HG02840 (cell line): ENCODE results near the gene SERPINB7.

Source experiments
- ATAC-seq: cut with Tn5 transposase; IDR thresholded peaks from one replicate; pipeline ENCODE4 v1.9.1; 2021; ENCODE audit warnings: mild to moderate bottlenecking, moderate library complexity, moderate number of reproducible peaks; ENCODE audit not compliant: unreplicated experiment, low FRiP score

SERPINB7 gene

GRCh38 chr18:63787673-63788072 is 12.5 kb downstream of the SERPINB7 start:
- no peak for ATAC-seq

- no peak for ATAC-seq
These were observed 13.4 kb downstream of the SERPINB7 start for GRCh38 chr18:63788447-63789096.

- no peak for ATAC-seq
These were observed 14.1 kb downstream of the SERPINB7 start for GRCh38 chr18:63789327-63789726.

- ATAC-seq = no peak
These were observed 20.4 kb downstream of the SERPINB7 start for GRCh38 chr18:63795606-63796005.

GRCh38 chr18:63799189-63799588 is 24.0 kb downstream of the SERPINB7 start:
- no peak for ATAC-seq

GRCh38 chr18:63801343-63801742 is 26.1 kb downstream of the SERPINB7 start:
- no peak for ATAC-seq

- ATAC-seq = no peak
These were observed 32.9 kb downstream of the SERPINB7 start for GRCh38 chr18:63808125-63808524.

GRCh38 chr18:63817441-63818051 is 42.3 kb downstream of the SERPINB7 start:
- no peak for ATAC-seq

GRCh38 chr18:63818212-63818611 is 43.0 kb downstream of the SERPINB7 start:
- ATAC-seq = no peak

GRCh38 chr18:63819786-63820185 is 44.6 kb downstream of the SERPINB7 start:
- no peak for ATAC-seq

- no peak for ATAC-seq
These were observed 45.5 kb downstream of the SERPINB7 start for GRCh38 chr18:63820694-63821093.

GRCh38 chr18:63823516-63824219 is 48.5 kb downstream of the SERPINB7 start:
- ATAC-seq = no peak

GRCh38 chr18:63824220-63824525 is 49.0 kb downstream of the SERPINB7 start:
- no peak for ATAC-seq

- no peak for ATAC-seq
These were observed 52.9 kb downstream of the SERPINB7 start for GRCh38 chr18:63828120-63828519.

GRCh38 chr18:63828656-63829055 is 53.4 kb downstream of the SERPINB7 start:
- no peak for ATAC-seq

GRCh38 chr18:63829886-63830285 is 54.7 kb downstream of the SERPINB7 start:
- no peak for ATAC-seq

- ATAC-seq = peak; percentile 86
These were observed 56.0 kb downstream of the SERPINB7 start for GRCh38 chr18:63831080-63831788.

GRCh38 chr18:63832470-63832869 is 57.3 kb downstream of the SERPINB7 start:
- peak; percentile 73 for ATAC-seq

- no peak for ATAC-seq
These were observed 59.4 kb downstream of the SERPINB7 start for GRCh38 chr18:63834471-63835113.

GRCh38 chr18:63836456-63836855 is 61.2 kb downstream of the SERPINB7 start:
- no peak for ATAC-seq

- no peak for ATAC-seq
These were observed 62.4 kb downstream of the SERPINB7 start for GRCh38 chr18:63837590-63837989.
